ENCODE data around the gene SOSTDC1.
"Not testable (repeated sequence)": the region's sequence is repeated elsewhere in the genome, so short reads cannot be mapped to it uniquely, and the experiment has no call there.

SOSTDC1 gene

DNA sequence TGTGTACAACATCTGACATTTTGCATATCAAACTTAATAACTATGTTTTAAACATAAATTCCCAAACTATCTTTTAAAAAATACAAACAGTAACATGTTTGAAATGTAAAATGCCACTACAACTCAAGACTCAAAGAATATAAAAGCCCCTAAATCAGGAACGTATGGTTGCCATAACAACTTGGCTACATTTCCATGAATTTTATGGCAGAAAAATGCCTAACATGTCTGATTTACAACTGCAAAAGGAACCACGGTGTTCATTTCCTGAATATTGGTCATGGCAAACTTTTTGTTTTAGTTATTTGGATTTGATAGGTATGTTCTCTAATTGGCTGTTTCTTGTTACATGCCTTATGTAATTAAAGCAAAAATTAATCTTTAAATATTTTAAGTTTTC is 2.0 kb downstream of the SOSTDC1 start:
- Histone ChIP-seq H3K4me3 (ENCODE audit: extremely low read depth, insufficient read depth, low read length, poor library complexity, severe bottlenecking) (no peak overlapping the region), H3K27ac (ENCODE audit: low read depth, low read length, severe bottlenecking) (no peak overlapping the region)
- 43 to 83% methylated on average over 1 to 2 of the region's 2 CpGs for WGBS, 2 experiments (ENCODE audit: insufficient coverage in 2 of 2)

DNA sequence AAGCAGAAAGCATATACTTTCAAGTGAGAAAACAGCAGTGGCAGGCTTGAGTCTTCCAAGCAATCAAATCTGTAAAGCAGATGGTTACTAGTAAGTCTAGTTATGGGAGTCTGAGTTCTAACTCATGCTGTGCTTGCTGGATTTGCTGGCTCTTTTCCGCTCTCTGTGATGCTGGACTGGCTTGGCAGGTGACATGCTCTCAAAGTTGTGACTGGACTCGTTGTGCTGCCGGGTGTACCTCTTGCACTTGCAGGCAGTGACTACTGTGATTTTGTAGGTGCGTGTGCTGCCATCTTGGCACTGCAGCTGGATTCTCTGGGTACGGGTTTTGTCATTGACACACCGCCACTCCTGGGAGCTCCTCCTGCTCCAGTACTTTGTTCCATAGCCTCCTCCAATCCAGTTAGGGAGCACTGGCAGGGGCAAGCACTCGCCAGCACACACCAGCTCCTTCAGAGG is 3.1 kb downstream of the SOSTDC1 start:
- H3K9me3 ChIP-seq (ENCODE audit: control insufficient read depth, low read length) = no peaks in the 10 kb centered on the region
- H3K4me1 ChIP-seq (ENCODE audit: control insufficient read depth, insufficient read depth, low read length, poor library complexity, severe bottlenecking) = peaks cover 2% of the 10 kb centered on the region
- 90 to 93% methylated on average over 6 to 7 of the region's 7 CpGs for WGBS, 2 experiments (ENCODE audit: insufficient coverage in 2 of 2)
- no peak overlapping the region for H3K4me3 ChIP-seq (ENCODE audit: extremely low read depth, insufficient read depth, low read length, poor library complexity, severe bottlenecking)
- H3K27ac ChIP-seq (ENCODE audit: low read depth, low read length, severe bottlenecking) = no peak overlapping the region
- no peaks in the 10 kb centered on the region for H3K36me3 ChIP-seq (ENCODE audit: control insufficient read depth, insufficient read depth, low read length)

More for the DNA sequence above, 2.0 kb downstream of the SOSTDC1 start:
- Histone ChIP-seq H3K36me3 (ENCODE audit: control insufficient read depth, insufficient read depth, low read length) (no peaks in the 10 kb centered on the region), H3K4me1 (ENCODE audit: control insufficient read depth, insufficient read depth, low read length, poor library complexity, severe bottlenecking) (peaks cover 2% of the 10 kb centered on the region), H3K9me3 (ENCODE audit: control insufficient read depth, low read length) (no peaks in the 10 kb centered on the region)

DNA sequence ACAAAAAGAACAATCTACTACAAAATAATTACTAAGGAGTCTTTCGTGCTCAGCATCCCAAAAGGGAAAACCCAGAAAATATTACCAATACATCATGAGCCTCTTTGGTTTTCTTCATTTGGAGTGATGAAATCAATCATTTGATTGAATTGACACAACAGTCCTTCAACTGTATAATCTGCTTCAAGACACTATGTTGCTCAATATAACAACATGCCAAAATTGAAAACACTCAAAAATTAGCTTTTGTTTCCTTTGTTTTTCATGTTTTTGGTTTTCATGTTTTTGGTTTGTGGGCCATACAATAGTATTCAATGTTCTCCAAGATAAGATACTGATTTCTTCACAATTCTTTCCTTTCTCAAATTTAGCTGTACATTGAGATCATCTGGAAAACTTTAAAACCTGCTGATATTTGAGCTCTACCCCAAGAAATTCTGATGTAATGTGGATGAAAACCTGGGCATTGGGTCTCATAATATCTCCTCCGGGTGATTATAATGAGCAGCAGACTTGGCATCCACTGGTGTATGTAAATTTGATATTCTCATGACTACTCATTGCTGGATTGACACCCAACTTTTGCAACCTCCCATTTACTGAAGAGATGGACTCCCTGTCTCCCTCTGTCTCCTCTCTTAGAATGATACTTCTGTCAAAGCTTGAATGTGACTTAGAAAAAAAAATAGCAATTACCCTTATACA is 4.6 kb downstream of the SOSTDC1 start:
- no peaks in the 10 kb centered on the region for H3K36me3 ChIP-seq (ENCODE audit: control insufficient read depth, insufficient read depth, low read length)
- no peaks in the 10 kb centered on the region for H3K9me3 ChIP-seq (ENCODE audit: control insufficient read depth, low read length)
- WGBS, 2 experiments (ENCODE audit: insufficient coverage in 2 of 2) = 100% methylated on average over 1 of the region's 2 CpGs; no CpG with 5 or more reads in 1 of the 2 experiments
- H3K4me3 ChIP-seq (ENCODE audit: extremely low read depth, insufficient read depth, low read length, poor library complexity, severe bottlenecking) = no peak overlapping the region
- H3K4me1 ChIP-seq (ENCODE audit: control insufficient read depth, insufficient read depth, low read length, poor library complexity, severe bottlenecking) = peaks cover 2% of the 10 kb centered on the region
- H3K27ac ChIP-seq (ENCODE audit: low read depth, low read length, severe bottlenecking) = no peak overlapping the region

- no CpG with 5 or more reads among the region's 1 CpG for WGBS, 2 experiments (ENCODE audit: insufficient coverage in 2 of 2)
- H3K4me3 ChIP-seq (ENCODE audit: extremely low read depth, insufficient read depth, low read length, poor library complexity, severe bottlenecking); H3K9me3 ChIP-seq (ENCODE audit: control insufficient read depth, low read length); H3K36me3 ChIP-seq (ENCODE audit: control insufficient read depth, insufficient read depth, low read length); H3K27ac ChIP-seq (ENCODE audit: low read depth, low read length, severe bottlenecking); H3K4me1 ChIP-seq (ENCODE audit: control insufficient read depth, insufficient read depth, low read length, poor library complexity, severe bottlenecking): not testable (repeated sequence)
Measured at GRCh38 chr7:16456303-16456702, 9.2 kb downstream of the SOSTDC1 start.

GRCh38 chr7:16455591-16455990 is 9.9 kb downstream of the SOSTDC1 start:
- H3K36me3 ChIP-seq (ENCODE audit: control insufficient read depth, insufficient read depth, low read length) = no peaks in the 10 kb centered on the region
- no CpG with 5 or more reads among the region's 1 CpG for WGBS, 2 experiments (ENCODE audit: insufficient coverage in 2 of 2)
- H3K4me3 ChIP-seq (ENCODE audit: extremely low read depth, insufficient read depth, low read length, poor library complexity, severe bottlenecking) = no peak overlapping the region
- H3K27ac ChIP-seq (ENCODE audit: low read depth, low read length, severe bottlenecking) = no peak overlapping the region
- no peaks in the 10 kb centered on the region for H3K9me3 ChIP-seq (ENCODE audit: control insufficient read depth, low read length)
- H3K4me1 ChIP-seq (ENCODE audit: control insufficient read depth, insufficient read depth, low read length, poor library complexity, severe bottlenecking) = no peaks in the 10 kb centered on the region

- Histone ChIP-seq H3K4me1 (ENCODE audit: control insufficient read depth, insufficient read depth, low read length, poor library complexity, severe bottlenecking) (no peaks in the 10 kb centered on the region), H3K4me3 (ENCODE audit: extremely low read depth, insufficient read depth, low read length, poor library complexity, severe bottlenecking) (no peak overlapping the region), H3K9me3 (ENCODE audit: control insufficient read depth, low read length) (no peaks in the 10 kb centered on the region), H3K36me3 (ENCODE audit: control insufficient read depth, insufficient read depth, low read length) (no peaks in the 10 kb centered on the region), H3K27ac (ENCODE audit: low read depth, low read length, severe bottlenecking) (no peak overlapping the region)
- 93% methylated on average over 2 of the region's 6 CpGs; no CpG with 5 or more reads in 1 of the 2 experiments for WGBS, 2 experiments (ENCODE audit: insufficient coverage in 2 of 2)
Measured at GRCh38 chr7:16450366-16450765, 15.2 kb downstream of the SOSTDC1 start.

GRCh38 chr7:16447876-16448275 is 17.7 kb downstream of the SOSTDC1 start:
- Histone ChIP-seq H3K36me3 (ENCODE audit: control insufficient read depth, insufficient read depth, low read length) (no peaks in the 10 kb centered on the region), H3K4me1 (ENCODE audit: control insufficient read depth, insufficient read depth, low read length, poor library complexity, severe bottlenecking) (no peaks in the 10 kb centered on the region), H3K9me3 (ENCODE audit: control insufficient read depth, low read length) (no peaks in the 10 kb centered on the region), H3K4me3 (ENCODE audit: extremely low read depth, insufficient read depth, low read length, poor library complexity, severe bottlenecking) (no peak overlapping the region), H3K27ac (ENCODE audit: low read depth, low read length, severe bottlenecking) (no peak overlapping the region)
- WGBS, 2 experiments (ENCODE audit: insufficient coverage in 2 of 2) = no CpG with 5 or more reads among the region's 1 CpG

- H3K4me1 ChIP-seq (ENCODE audit: control insufficient read depth, insufficient read depth, low read length, poor library complexity, severe bottlenecking) = no peaks in the 10 kb centered on the region
- H3K36me3 ChIP-seq (ENCODE audit: control insufficient read depth, insufficient read depth, low read length) = no peaks in the 10 kb centered on the region
- H3K27ac ChIP-seq (ENCODE audit: low read depth, low read length, severe bottlenecking) = no peak overlapping the region
- no peak overlapping the region for H3K4me3 ChIP-seq (ENCODE audit: extremely low read depth, insufficient read depth, low read length, poor library complexity, severe bottlenecking)
- no peaks in the 10 kb centered on the region for H3K9me3 ChIP-seq (ENCODE audit: control insufficient read depth, low read length)
- WGBS, 2 experiments (ENCODE audit: insufficient coverage in 2 of 2) = no CpG with 5 or more reads among the region's 1 CpG
Measured at GRCh38 chr7:16446508-16446907, 19.0 kb downstream of the SOSTDC1 start.

GRCh38 chr7:16443871-16444270 is 21.7 kb downstream of the SOSTDC1 start:
- no CpG with 5 or more reads among the region's 2 CpGs for WGBS, 2 experiments (ENCODE audit: insufficient coverage in 2 of 2)
- H3K36me3 ChIP-seq (ENCODE audit: control insufficient read depth, insufficient read depth, low read length); H3K9me3 ChIP-seq (ENCODE audit: control insufficient read depth, low read length); H3K27ac ChIP-seq (ENCODE audit: low read depth, low read length, severe bottlenecking); H3K4me1 ChIP-seq (ENCODE audit: control insufficient read depth, insufficient read depth, low read length, poor library complexity, severe bottlenecking); H3K4me3 ChIP-seq (ENCODE audit: extremely low read depth, insufficient read depth, low read length, poor library complexity, severe bottlenecking): not testable (repeated sequence)

- Histone ChIP-seq H3K9me3 (ENCODE audit: control insufficient read depth, low read length) (no peaks in the 10 kb centered on the region), H3K36me3 (ENCODE audit: control insufficient read depth, insufficient read depth, low read length) (no peaks in the 10 kb centered on the region)
Measured at GRCh38 chr7:16438988-16439387, 26.6 kb downstream of the SOSTDC1 start.

GRCh38 chr7:16436306-16436705 is 29.2 kb downstream of the SOSTDC1 start:
- Histone ChIP-seq H3K9me3 (ENCODE audit: control insufficient read depth, low read length) (no peaks in the 10 kb centered on the region), H3K4me1 (ENCODE audit: control insufficient read depth, insufficient read depth, low read length, poor library complexity, severe bottlenecking) (no peaks in the 10 kb centered on the region), H3K27ac (ENCODE audit: low read depth, low read length, severe bottlenecking) (no peak overlapping the region), H3K4me3 (ENCODE audit: extremely low read depth, insufficient read depth, low read length, poor library complexity, severe bottlenecking) (no peak overlapping the region), H3K36me3 (ENCODE audit: control insufficient read depth, insufficient read depth, low read length) (no peaks in the 10 kb centered on the region)
- WGBS, 2 experiments (ENCODE audit: insufficient coverage in 2 of 2) = no CpG with 5 or more reads among the region's 2 CpGs

More at GRCh38 chr7:16438988-16439387, 26.6 kb downstream of the SOSTDC1 start:
- H3K4me1 ChIP-seq (ENCODE audit: control insufficient read depth, insufficient read depth, low read length, poor library complexity, severe bottlenecking) = no peaks in the 10 kb centered on the region
- H3K27ac ChIP-seq (ENCODE audit: low read depth, low read length, severe bottlenecking) = no peak overlapping the region
- no peak overlapping the region for H3K4me3 ChIP-seq (ENCODE audit: extremely low read depth, insufficient read depth, low read length, poor library complexity, severe bottlenecking)
